Choroid plexus epithelial cell (primary cell): ENCODE data around the gene TNS4.
A peak's percentile ranks its signal among the peaks of the same experiment; 100 is the strongest.

Experiments used
- DNase-seq: peaks from one replicate; pipeline ENCODE4 v3.0.0-alpha.2; 2010; ENCODE audit warnings: low read depth
- H3K4me3 ChIP-seq: 2 replicates; pipeline ENCODE4 v1.5.1; 2011; ENCODE audit warnings: low read depth, mild to moderate bottlenecking, control low read depth, low read length, moderate library complexity
- CTCF ChIP-seq: conservative IDR thresholded peaks from 2 replicates; pipeline ENCODE4 v1.5.1; 2011; ENCODE audit warnings: low read depth, mild to moderate bottlenecking, control low read depth, inconsistent platforms, low read length, moderate library complexity

Gene TNS4

GRCh38 chr17:40456396-40456951 is 44.9 kb downstream of the TNS4 start:
- DNase-seq, result peak; percentile 25
- no peak for TF ChIP-seq CTCF
- H3K4me3 ChIP-seq, result no peak overlapping the region

GRCh38 chr17:40454613-40454995 is 46.8 kb downstream of the TNS4 start:
- peak; percentile 34 for DNase-seq
- H3K4me3 ChIP-seq, result no peak overlapping the region
- TF ChIP-seq CTCF, result peak; percentile 15

GRCh38 chr17:40453881-40454612 is 47.4 kb downstream of the TNS4 start:
- TF ChIP-seq CTCF, result no peak
- H3K4me3 ChIP-seq, result no peak overlapping the region
- peak; percentile 51 for DNase-seq

GRCh38 chr17:40452921-40453378 is 48.5 kb downstream of the TNS4 start:
- no peak overlapping the region for H3K4me3 ChIP-seq
- TF ChIP-seq CTCF, result no peak
- peak; percentile 47 for DNase-seq

- no peak for TF ChIP-seq CTCF
- H3K4me3 ChIP-seq, result no peak overlapping the region
- DNase-seq, result peak; percentile 89
Observed at GRCh38 chr17:40452216-40452787, 49.1 kb downstream of the TNS4 start.

GRCh38 chr17:40451420-40451819 is 50.0 kb downstream of the TNS4 start:
- no peak overlapping the region for H3K4me3 ChIP-seq
- TF ChIP-seq CTCF, result no peak
- peak; percentile 75 for DNase-seq
